ENCODE data around the gene TACC2.
"Not testable (repeated sequence)": the region's sequence is repeated elsewhere in the genome, so short reads cannot be mapped to it uniquely, and the experiment has no call there.

TACC2 gene

GRCh38 chr10:122191936-122192541 lies 203.1 kb downstream of the TACC2 start:
- no peak for DNase-seq (ENCODE audit: low spot score)

- DNase-seq (ENCODE audit: low spot score) = no peak
Observed at GRCh38 chr10:122194251-122194650, 205.3 kb downstream of the TACC2 start.

DNA sequence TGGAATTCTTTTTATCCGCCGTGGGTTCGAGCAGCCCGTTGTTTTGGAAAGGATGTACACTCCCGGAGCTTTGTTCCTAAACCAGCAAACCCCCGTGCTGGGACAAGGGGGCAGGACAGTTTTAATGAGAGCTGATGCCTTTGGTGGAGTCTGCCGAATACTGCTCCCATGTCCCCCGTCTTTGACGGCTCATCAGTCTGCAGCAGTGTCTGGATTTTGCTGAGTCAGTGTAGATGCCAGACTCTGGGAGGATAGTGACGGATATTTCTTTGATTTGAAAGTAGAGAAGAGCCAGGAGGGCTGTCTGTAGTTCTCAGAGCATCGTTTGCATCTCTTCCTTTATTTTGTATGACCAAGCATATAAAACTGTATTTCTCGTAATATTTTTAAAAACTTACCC lies 207.3 kb downstream of the TACC2 start:
- no peak for DNase-seq (ENCODE audit: low spot score)

DNA sequence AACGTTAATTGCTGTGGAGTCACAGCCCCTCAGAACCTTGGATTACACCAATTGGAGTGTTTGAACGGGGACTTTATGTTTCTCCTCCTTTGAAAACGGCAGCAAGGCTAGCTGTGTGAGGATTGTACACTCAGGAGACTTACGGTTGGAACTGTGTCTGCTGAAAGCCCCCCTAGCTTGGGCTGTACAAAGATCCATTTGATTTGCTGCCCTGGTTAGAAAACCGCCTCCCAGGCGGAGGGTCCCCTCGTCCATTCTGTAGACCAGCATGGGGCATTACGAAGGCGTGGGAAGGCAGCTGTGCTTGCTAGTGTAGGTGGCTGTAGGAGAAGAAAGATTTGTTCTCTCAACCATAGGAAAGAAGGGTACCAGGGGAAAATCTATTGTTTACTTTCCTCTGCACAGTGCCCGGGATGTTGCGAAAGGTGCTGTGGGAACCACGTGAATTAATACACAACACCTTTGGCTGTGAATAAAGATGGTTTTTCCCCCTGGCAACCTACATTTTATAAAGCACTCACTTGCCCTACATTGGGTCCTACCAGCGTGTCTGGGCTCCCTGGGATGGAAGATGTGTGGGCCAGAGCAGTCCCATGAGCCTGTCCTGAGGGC lies 208.8 kb downstream of the TACC2 start:
- DNase-seq (ENCODE audit: low spot score) = no peak

- DNase-seq (ENCODE audit: low spot score) = no peak
Observed at GRCh38 chr10:122198631-122199030, 209.7 kb downstream of the TACC2 start.

DNA sequence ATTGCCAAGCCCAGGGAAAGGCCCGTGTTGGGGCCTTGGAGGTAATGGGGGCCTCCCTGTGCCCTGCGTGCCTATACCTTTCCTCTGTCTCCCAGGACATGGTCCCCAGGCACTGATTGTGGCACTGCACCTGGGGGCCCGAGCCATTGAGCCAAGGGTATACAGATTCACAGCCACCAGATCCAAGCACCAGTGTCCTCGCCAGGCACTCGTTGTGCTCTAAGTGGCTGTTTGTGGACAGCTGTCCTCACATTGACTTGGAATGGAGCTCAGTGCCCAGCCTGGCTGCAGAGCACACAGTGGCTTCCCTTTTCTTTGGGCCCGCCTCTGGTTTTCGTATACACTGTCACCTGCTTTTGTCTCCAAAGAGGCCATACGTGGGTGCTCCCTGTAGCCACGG lies 210.1 kb downstream of the TACC2 start:
- no peak for DNase-seq (ENCODE audit: low spot score)

DNA sequence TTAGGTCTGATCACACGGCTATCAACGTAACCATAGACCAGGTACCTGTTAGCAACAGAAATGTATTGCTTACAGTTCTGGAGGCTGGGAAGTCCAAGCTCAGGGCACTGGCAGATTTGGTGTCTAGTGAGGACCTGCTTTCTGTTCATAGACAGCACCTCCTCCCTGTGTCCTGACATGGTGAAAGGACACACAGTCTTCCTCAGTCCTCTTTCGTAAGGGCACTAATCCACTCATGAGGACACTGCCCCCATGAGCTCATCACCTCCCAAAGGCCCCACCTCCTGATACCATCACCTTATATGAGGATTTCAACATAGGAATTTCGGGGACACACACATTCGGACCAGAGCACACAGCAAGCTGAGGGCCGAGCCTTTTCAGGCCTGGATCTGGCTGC lies 210.7 kb downstream of the TACC2 start:
- no peak for DNase-seq (ENCODE audit: low spot score)

DNA sequence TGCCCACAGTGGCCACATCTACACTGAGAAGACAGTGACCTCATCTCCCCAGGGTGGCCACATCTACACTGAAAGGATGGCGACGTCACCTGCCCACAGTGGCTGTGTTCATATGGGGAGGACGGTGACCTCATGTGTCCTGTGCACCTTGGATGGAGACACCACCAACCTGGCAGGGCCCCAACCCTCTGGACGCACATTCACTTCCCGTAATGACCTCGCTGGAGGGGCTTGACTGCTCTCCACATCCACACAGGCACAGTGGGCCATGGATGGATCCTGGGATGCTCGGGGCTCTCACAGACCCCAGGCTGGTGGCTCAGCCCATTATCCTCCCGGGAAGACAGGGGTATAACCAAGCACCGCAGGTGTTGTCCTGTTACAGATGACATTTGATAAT lies 212.4 kb downstream of the TACC2 start:
- no peak for DNase-seq (ENCODE audit: low spot score)

GRCh38 chr10:122203180-122203579 lies 214.2 kb downstream of the TACC2 start:
- not testable (repeated sequence) for DNase-seq (ENCODE audit: low spot score)

DNA sequence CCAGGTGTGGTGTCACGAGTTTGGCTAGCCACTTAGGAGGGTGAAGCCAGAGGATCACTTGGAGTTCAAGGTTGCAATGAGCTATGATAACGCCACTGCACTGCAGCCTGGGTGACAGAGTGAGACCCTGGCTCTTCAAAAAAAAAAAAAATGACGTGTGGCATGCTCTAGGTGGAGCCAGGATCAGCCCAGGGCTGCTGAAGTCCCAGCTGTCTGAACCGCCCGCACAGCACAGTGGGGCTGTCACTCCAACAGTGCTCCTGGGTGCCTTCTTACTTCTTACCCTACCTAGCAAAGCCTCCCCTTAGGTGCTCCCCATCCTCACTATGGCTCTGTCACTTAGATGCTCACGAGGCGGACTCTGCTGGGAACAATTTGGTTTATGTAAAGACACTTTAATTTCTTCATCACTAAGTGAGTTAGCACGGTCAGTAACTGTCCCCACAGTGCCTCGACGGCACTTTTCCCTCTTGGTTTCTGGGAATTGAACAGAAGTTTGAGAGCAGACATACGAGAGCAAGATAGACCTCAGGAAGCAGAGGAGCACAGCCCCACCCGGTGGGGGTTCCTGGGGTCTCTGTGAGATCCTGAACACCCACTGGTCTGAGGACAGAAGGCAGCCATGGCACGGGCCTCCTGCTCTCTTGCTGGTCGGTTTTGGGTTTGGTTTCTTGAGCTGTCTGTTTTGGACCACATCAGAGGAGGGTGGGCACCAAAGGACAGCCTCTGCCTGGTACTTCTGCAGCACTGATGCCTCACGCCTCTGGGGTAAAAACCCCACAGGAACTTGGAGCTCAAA lies 215.9 kb downstream of the TACC2 start:
- DNase-seq (ENCODE audit: low spot score) = no peak

DNA sequence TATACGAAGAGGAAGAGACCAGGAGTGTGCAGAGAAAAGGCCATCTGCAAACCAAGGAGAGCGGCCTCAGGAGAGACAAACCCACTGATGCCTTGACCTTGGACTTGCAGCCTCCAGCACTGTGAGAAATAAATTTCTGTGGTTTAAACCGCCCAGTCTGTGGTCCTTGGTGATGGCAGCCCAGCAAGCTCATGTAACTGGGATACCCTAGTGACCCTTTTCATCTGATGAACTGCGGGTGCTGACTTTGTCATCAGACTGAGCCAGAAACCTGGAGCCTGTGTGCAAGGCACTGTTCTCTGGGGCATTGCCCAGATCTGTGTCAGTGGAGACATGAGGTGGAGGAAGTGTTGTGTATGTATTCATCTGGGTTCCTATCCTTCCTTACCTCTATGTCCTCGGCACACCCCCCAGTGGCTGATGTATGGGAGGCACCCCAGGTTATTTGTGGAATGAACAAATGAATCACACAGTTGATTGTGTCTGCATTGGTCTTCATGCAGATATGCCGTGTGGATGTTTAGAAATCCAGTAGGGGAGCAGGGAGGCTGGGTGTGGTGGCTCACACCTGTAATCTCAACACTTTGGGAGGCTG lies 217.6 kb downstream of the TACC2 start:
- DNase-seq (ENCODE audit: low spot score) = no peak

- no peak for DNase-seq (ENCODE audit: low spot score)
Observed at GRCh38 chr10:122207163-122207562, 218.2 kb downstream of the TACC2 start.

DNA sequence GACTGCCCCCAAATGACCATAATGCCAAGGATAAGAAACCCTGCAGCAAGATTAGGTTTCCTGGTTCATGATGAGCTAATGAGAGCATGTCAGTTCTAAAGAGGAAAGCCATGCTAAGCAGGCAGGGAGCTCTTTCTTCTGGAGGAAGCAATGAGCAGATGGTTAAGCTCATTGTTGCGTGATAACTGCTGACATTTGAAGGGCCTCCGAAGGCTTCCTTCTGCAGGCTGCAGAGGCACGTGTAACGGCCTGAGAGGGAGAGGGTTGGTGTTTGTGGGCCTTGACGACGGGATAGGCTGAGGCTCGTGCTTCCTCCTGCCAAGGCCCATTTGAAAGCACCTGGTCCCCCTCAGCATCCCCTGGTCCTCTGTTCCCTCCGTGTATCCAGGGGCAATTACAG lies 218.6 kb downstream of the TACC2 start:
- no peak for DNase-seq (ENCODE audit: low spot score)

GRCh38 chr10:122208571-122209430 lies 219.8 kb downstream of the TACC2 start:
- no peak for DNase-seq (ENCODE audit: low spot score)

DNA sequence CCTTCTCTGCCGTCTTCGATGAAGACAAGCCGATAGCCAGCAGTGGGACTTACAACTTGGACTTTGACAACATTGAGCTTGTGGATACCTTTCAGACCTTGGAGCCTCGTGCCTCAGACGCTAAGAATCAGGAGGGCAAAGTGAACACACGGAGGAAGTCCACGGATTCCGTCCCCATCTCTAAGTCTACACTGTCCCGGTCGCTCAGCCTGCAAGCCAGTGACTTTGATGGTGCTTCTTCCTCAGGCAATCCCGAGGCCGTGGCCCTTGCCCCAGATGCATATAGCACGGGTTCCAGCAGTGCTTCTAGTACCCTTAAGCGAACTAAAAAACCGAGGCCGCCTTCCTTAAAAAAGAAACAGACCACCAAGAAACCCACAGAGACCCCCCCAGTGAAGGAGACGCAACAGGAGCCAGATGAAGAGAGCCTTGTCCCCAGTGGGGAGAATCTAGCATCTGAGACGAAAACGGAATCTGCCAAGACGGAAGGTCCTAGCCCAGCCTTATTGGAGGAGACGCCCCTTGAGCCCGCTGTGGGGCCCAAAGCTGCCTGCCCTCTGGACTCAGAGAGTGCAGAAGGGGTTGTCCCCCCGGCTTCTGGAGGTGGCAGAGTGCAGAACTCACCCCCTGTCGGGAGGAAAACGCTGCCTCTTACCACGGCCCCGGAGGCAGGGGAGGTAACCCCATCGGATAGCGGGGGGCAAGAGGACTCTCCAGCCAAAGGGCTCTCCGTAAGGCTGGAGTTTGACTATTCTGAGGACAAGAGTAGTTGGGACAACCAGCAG lies 221.7 kb downstream of the TACC2 start:
- no peak for DNase-seq (ENCODE audit: low spot score)

DNA sequence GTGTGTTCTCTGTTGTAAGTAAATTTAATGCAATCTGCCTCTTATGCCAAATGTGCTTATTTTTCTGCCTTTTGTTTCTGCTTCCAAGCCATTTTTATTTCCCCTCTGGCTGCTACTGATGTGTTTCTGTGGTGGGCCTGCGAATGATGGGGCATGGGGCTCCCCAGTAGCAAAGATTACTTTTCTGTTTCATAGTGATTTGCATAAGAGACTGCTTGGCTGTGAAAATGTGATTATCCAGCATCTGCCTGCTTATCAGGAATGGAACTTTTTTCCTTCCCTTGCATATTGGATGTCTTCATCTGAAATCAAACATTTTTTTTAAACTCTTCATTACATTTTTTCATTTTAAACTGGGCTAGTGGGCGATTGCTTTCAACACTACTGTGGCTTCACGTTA lies 224.4 kb downstream of the TACC2 start:
- DNase-seq (ENCODE audit: low spot score) = no peak

- DNase-seq (ENCODE audit: low spot score) = no peak
Observed at GRCh38 chr10:122213766-122214165, 224.8 kb downstream of the TACC2 start.

DNA sequence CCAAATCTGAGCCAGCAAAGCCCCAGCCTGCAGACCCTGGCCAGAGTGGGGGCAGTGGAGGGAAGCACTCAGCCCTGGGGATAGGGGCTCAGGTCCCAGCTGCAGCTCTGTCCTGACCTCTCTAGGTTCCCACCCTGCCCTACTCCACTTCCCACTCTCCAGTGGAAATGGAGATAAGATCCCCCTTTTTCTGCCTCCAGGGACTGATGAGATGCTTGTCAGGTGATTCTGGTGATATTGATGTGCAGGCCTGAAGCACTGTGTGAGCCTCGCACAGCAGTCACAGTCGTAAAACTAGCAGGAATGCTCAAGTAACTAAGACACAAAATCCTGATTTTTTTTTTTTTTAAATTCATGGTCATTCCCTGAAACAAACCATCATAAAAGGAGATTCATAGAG lies 227.1 kb downstream of the TACC2 start:
- no peak for DNase-seq (ENCODE audit: low spot score)

GRCh38 chr10:122219340-122219739 lies 230.4 kb downstream of the TACC2 start:
- no peak for DNase-seq (ENCODE audit: low spot score)

DNA sequence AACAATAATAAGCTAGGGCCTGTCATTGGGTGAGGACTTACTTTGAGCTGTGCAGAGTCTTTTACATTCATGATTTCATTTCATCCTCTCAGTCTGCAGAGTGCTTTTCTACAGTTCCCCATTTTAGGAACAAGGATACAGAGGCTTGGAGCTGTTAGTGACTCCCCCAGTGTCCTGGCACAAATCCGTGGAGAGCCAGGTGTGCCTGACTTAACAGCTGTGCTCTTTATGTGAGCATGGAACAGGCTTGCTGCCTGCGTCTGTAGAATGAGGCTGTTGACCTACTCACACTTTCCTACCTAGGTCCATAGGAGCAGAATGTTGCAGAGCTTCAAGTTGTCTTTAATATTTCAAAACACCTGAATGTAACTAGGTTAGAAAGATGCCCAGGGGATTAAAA lies 231.8 kb downstream of the TACC2 start:
- DNase-seq (ENCODE audit: low spot score) = no peak

DNA sequence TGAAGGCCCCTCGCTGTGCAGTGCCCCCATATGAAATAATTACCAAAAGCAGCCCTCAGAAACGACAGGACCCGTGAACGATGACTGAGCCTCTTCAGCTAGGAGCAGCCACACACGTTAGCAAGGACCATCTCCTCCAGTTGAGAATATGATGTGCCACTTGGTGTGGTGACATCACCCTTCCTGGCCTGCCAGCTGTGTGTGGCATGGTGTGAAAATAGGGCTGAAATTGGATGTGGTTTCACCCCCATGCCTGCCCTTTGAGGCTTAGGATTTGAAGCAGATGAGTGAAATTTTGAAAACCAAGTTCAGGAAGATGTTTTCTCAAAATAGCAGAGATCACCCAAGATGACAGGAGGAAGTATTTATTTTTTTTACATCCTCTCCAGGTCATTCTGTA lies 233.0 kb downstream of the TACC2 start:
- DNase-seq (ENCODE audit: low spot score) = no peak

All from germinal center (tissue), 1 donor.